AG09309 (cell line): Measurements from ENCODE around the gene SUGCT.

Experiments used
- DNase-seq: peaks from one replicate; pipeline ENCODE4 v3.0.0-alpha.2; 2010; ENCODE audit warnings: low read depth
- H3K4me3 ChIP-seq: 2 replicates; pipeline ENCODE4 v1.5.1; 2011; ENCODE audit warnings: mild to moderate bottlenecking, low read depth, low read length, moderate library complexity; ENCODE audit not compliant: control insufficient read depth
- TF ChIP-seq, protein P1 (sequence below): IDR thresholded peaks from 2 replicates; pipeline ENCODE4 v1.5.1; 2011; ENCODE audit warnings: mild to moderate bottlenecking, low read depth, low read length, inconsistent platforms; ENCODE audit not compliant: insufficient read depth, control insufficient read depth; ENCODE audit errors: missing control alignments

The SUGCT gene

DNA sequence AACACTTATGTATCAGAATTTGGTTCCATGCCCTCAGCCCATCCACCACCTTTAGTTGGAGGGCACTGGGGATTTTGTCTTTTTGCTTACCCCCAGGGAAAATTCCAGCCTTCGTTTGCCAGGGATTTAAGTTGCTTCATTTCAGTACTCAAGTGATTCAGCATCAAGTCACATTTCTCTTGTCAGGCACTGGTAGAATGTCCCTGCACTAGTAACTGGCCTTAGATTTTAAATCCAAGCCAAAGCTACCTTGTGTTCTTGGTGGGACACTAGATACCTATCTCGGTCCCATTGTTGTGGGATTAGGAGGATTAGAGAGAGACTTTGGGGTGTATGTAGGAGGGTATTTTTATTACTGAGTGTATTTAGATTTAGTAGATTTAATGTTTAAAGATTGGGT lies 613.1 kb downstream of the SUGCT start:
- TF ChIP-seq, protein P1, sequence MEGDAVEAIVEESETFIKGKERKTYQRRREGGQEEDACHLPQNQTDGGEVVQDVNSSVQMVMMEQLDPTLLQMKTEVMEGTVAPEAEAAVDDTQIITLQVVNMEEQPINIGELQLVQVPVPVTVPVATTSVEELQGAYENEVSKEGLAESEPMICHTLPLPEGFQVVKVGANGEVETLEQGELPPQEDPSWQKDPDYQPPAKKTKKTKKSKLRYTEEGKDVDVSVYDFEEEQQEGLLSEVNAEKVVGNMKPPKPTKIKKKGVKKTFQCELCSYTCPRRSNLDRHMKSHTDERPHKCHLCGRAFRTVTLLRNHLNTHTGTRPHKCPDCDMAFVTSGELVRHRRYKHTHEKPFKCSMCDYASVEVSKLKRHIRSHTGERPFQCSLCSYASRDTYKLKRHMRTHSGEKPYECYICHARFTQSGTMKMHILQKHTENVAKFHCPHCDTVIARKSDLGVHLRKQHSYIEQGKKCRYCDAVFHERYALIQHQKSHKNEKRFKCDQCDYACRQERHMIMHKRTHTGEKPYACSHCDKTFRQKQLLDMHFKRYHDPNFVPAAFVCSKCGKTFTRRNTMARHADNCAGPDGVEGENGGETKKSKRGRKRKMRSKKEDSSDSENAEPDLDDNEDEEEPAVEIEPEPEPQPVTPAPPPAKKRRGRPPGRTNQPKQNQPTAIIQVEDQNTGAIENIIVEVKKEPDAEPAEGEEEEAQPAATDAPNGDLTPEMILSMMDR = no peak
- H3K4me3 ChIP-seq = no peak overlapping the region
- peak; percentile 29 for DNase-seq

DNA sequence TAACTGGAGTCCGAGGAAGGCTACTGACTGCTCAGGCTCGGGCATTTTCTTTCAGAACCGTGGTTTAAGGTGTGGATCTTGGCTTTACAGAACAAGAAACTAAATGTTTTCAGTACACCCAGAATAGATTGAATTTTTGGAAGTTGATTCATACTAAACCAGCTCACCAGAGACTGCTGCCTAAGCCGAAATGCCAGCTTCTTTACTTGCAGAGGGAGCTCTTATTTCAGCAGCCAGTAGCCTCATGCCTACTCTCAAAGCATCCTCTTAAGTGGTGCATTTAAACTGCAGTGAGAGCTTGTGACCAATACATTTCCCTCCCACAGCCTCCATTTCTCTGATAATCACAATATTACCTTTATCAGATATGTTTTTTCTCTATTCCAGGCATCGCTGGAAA lies 615.1 kb downstream of the SUGCT start:
- H3K4me3 ChIP-seq = no peak overlapping the region
- TF ChIP-seq, protein P1 = no peak
- peak; percentile 46 for DNase-seq

DNA sequence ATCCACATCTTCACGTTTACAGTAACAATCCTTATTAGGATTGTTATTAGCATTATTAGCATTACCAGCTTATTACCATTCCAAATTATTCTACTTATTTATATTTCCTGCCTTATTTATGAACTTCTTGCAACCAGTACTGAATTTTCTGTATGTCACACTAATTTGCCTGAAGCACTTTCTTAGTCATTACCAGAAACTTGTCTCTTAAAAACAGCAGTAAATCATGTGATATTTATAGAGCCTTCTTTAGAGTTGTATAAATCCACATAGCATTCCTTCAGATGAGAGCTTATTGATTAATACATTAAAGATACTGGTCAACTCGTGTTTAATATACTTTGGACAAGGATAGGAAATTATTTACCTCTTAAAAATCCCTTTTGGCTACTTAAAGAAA lies 618.6 kb downstream of the SUGCT start:
- TF ChIP-seq, protein P1 = no peak
- H3K4me3 ChIP-seq = no peak overlapping the region
- no peak for DNase-seq

DNA sequence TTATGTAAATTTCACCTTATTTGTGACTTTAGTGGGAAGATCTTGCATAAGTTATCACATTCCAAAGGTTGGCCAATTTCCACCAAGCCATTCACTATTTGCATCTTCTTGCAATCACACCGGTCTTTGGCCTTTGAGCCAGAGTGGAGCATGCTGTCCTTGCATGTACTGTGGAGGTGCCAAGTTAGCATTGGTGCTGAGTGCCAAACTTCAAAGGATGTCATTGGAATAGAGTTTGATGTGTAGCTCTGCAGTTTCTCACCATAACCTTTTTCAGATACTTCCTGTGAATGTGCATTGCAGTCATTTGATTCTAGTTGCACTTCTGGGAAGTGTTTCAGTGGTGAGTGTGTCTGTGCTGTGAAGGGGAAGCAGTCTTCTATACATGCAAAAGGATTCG lies 620.6 kb downstream of the SUGCT start:
- no peak overlapping the region for H3K4me3 ChIP-seq
- no peak for DNase-seq
- TF ChIP-seq, protein P1 = no peak

DNA sequence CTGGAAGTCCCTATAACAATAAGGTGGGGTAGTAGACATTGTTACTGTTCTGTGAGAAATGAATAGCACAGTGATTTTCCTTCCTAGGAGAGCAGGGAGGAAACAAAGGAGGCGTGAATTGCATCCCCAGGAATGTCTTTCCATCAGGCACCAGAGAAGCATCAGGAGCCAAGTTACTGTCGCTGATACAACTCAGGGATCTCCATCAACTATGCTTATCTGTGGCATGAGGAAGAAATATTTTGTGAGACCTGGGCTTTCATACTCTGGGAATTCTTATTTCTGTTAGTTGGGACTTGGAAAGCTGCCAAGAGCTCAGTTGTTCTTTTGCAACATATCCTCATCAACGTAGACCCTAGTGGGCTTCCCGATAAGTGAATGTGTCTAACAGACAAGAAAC lies 622.3 kb downstream of the SUGCT start:
- no peak for DNase-seq
- TF ChIP-seq, protein P1 = no peak
- no peak overlapping the region for H3K4me3 ChIP-seq

DNA sequence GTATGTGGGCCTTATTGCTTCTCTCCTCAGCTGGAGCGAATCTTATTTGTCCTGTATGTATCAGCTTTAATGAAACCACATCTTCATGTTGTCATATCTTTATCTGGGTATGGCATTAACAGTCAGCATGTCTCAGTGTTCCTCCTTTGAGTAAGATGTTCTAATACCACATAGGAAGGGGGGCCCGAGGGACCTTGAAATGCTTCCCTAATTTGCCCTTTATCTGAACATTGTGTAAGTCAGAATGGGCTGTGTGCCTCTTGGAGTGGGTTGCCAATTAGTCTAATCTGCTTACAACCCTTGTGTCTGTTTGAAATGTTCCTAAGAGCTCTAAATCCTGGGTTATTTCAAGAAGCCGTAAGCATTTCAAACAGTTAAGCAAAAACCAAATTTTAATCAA lies 623.8 kb downstream of the SUGCT start:
- no peak overlapping the region for H3K4me3 ChIP-seq
- TF ChIP-seq, protein P1 = no peak
- DNase-seq = no peak
